GM04503 (cell line): Measurements from ENCODE around the gene MMP3.

ENCODE experiments used
- DNase-seq: peaks from one replicate; pipeline ENCODE4 v3.0.0-alpha.2; 2012; ENCODE audit warnings: low read depth

MMP3 gene

GRCh38 chr11:102788334-102788995 lies 54.9 kb downstream of the MMP3 start:
- DNase-seq: no peak
